Neuron (in vitro differentiated cells): ENCODE results near the gene NPB.

ENCODE experiments used
- H2AFZ ChIP-seq: one replicate; pipeline ENCODE4 v1.6.1; 2013; ENCODE audit warnings: low read depth, mild to moderate bottlenecking, inconsistent platforms, low read length, moderate library complexity
- H3K27me3 ChIP-seq: one replicate; pipeline ENCODE4 v1.6.1; 2013; ENCODE audit warnings: low read length; ENCODE audit not compliant: insufficient read depth
- H3K36me3 ChIP-seq: one replicate; pipeline ENCODE4 v1.6.1; 2013; ENCODE audit warnings: low read length; ENCODE audit not compliant: insufficient read depth
- H3K4me1 ChIP-seq: one replicate; pipeline ENCODE4 v1.6.1; 2013; ENCODE audit warnings: low read length; ENCODE audit not compliant: insufficient read depth
- H3K4me3 ChIP-seq: 2 replicates; pipeline ENCODE4 v1.5.1; 2013; ENCODE audit warnings: mild to moderate bottlenecking, low read length, moderate library complexity
- H3K9me3 ChIP-seq: one replicate; pipeline ENCODE4 v1.6.1; 2013; ENCODE audit warnings: low read length

NPB gene

GRCh38 chr17:81902023-81902652 lies at the start of gene NPB:
Gene NPB (plus strand): TSS chr17:81902238. CDS start chr17:81902278, 40 bp downstream.
- Histone ChIP-seq H3K4me3 (no peak within 1 kb of the TSS), H2AFZ (no peak within 1 kb of the TSS), H3K36me3 (peaks cover 39% of the 10 kb centered on the region), H3K4me1 (no peaks in the 10 kb centered on the region), H3K27me3 (no peaks in the 10 kb centered on the region), H3K9me3 (no peaks in the 10 kb centered on the region)

GRCh38 chr17:81854974-81855774 lies 46.9 kb upstream of the NPB start:
- peaks cover 62% of the 10 kb centered on the region for H3K36me3 ChIP-seq
- no peak overlapping the region for H3K4me3 ChIP-seq
- no peaks in the 10 kb centered on the region for H3K9me3 ChIP-seq
- no peaks in the 10 kb centered on the region for H3K27me3 ChIP-seq
- no peak overlapping the region for H2AFZ ChIP-seq
- peaks cover 13% of the 10 kb centered on the region for H3K4me1 ChIP-seq

GRCh38 chr17:81858170-81858966 lies 43.7 kb upstream of the NPB start:
- Histone ChIP-seq H3K4me1 (peaks cover 15% of the 10 kb centered on the region), H2AFZ (no peak overlapping the region), H3K27me3 (no peaks in the 10 kb centered on the region), H3K36me3 (peaks cover 46% of the 10 kb centered on the region), H3K9me3 (no peaks in the 10 kb centered on the region), H3K4me3 (peak overlapping the region; percentile 79)

- Histone ChIP-seq H3K27me3 (no peaks in the 10 kb centered on the region), H3K4me3 (peak overlapping the region; percentile 79), H3K4me1 (peaks cover 15% of the 10 kb centered on the region), H3K36me3 (peaks cover 43% of the 10 kb centered on the region), H3K9me3 (no peaks in the 10 kb centered on the region), H2AFZ (no peak overlapping the region)
Measured at GRCh38 chr17:81858967-81859905, 42.8 kb upstream of the NPB start.

- H3K9me3 ChIP-seq: no peaks in the 10 kb centered on the region
- H3K36me3 ChIP-seq: peaks cover 34% of the 10 kb centered on the region
- no peaks in the 10 kb centered on the region for H3K27me3 ChIP-seq
- H3K4me3 ChIP-seq: peak within 1 kb of the TSS; percentile 79
- peaks cover 15% of the 10 kb centered on the region for H3K4me1 ChIP-seq
- no peak within 1 kb of the TSS for H2AFZ ChIP-seq
Measured at GRCh38 chr17:81859906-81860755, 41.9 kb upstream of the NPB start, which contains the start of gene P4HB. Gene P4HB (minus strand): TSS chr17:81860535. CDS start chr17:81860471, 64 bp downstream.

GRCh38 chr17:81860756-81861568 lies 41.1 kb upstream of the NPB start:
- no peaks in the 10 kb centered on the region for H3K9me3 ChIP-seq
- peaks cover 35% of the 10 kb centered on the region for H3K36me3 ChIP-seq
- H3K4me3 ChIP-seq: peak overlapping the region; percentile 79
- peaks cover 15% of the 10 kb centered on the region for H3K4me1 ChIP-seq
- no peak overlapping the region for H2AFZ ChIP-seq
- no peaks in the 10 kb centered on the region for H3K27me3 ChIP-seq

- no peak overlapping the region for H3K4me3 ChIP-seq
- H3K36me3 ChIP-seq: peaks cover 35% of the 10 kb centered on the region
Measured at GRCh38 chr17:81863123-81863675, 38.8 kb upstream of the NPB start.

GRCh38 chr17:81863833-81864768 lies 37.9 kb upstream of the NPB start:
- Histone ChIP-seq H3K4me1 (peaks cover 27% of the 10 kb centered on the region), H3K36me3 (peaks cover 32% of the 10 kb centered on the region)

More at GRCh38 chr17:81863123-81863675, 38.8 kb upstream of the NPB start:
- Histone ChIP-seq H3K9me3 (no peaks in the 10 kb centered on the region), H2AFZ (no peak overlapping the region), H3K27me3 (no peaks in the 10 kb centered on the region), H3K4me1 (peaks cover 26% of the 10 kb centered on the region)

GRCh38 chr17:81865358-81865732 lies 36.7 kb upstream of the NPB start:
- no peak overlapping the region for H2AFZ ChIP-seq
- H3K36me3 ChIP-seq: peaks cover 38% of the 10 kb centered on the region
- H3K4me3 ChIP-seq: no peak overlapping the region
- no peaks in the 10 kb centered on the region for H3K27me3 ChIP-seq
- H3K9me3 ChIP-seq: no peaks in the 10 kb centered on the region
- H3K4me1 ChIP-seq: peaks cover 32% of the 10 kb centered on the region

More at GRCh38 chr17:81863833-81864768, 37.9 kb upstream of the NPB start:
- no peak overlapping the region for H3K4me3 ChIP-seq
- no peaks in the 10 kb centered on the region for H3K9me3 ChIP-seq
- H2AFZ ChIP-seq: no peak overlapping the region
- H3K27me3 ChIP-seq: no peaks in the 10 kb centered on the region

- Histone ChIP-seq H3K27me3 (no peaks in the 10 kb centered on the region), H2AFZ (no peak overlapping the region), H3K4me1 (peaks cover 34% of the 10 kb centered on the region), H3K4me3 (no peak overlapping the region), H3K9me3 (no peaks in the 10 kb centered on the region), H3K36me3 (peaks cover 38% of the 10 kb centered on the region)
Measured at GRCh38 chr17:81865733-81866439, 36.2 kb upstream of the NPB start.
